ENCODE data around the gene CNOT11.
"Not testable (repeated sequence)": the region's sequence is repeated elsewhere in the genome, so short reads cannot be mapped to it uniquely, and the experiment has no call there.

CNOT11 gene

DNA sequence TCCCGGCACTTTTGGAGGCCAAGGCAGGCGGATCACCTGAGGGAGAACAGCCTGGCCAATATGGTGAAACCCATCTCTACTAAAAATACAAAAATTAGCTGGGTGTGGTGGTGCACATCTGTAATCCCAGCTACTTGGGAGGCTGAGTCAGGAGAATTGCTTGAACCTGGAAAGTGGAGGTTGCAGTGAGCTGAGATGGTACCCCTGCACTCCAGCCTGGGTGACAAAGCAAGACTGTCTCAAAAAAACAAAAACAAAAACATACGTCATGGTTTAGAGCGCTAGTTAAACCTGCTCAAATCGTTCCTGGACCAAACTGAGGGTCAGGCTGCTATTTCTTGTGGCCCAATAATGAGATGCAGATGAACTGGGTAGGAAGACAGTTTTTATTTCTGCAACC lies 7.2 kb upstream of the CNOT11 start:
- DNase-seq (ENCODE audit: low read depth in 2 of 2) = not testable (repeated sequence)

DNA sequence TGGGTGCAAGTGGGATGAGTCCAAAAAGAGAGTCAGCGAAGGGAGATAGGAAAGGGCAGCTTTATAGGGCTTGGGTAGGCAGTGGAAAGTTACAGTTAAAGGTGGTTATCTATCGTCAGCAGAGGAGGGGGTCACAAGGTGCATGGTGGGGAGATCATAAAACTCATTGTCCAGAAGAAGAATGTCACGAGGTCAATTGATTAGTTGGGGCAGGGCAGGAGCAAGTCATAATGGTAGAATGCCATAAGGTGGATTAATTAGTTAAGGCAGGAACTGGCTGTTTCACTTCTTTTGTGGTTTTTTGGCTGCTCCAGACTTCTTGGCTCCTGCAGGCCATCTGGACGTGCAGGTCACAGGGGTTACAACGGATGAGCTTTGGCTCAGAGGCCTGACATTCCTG lies 3.9 kb upstream of the CNOT11 start:
- DNase-seq (ENCODE audit: low read depth in 2 of 2) = not testable (repeated sequence)

GRCh38 chr2:101249826-101250225 lies 2.9 kb upstream of the CNOT11 start:
- DNase-seq (ENCODE audit: low read depth in 2 of 2) = no peak

DNA sequence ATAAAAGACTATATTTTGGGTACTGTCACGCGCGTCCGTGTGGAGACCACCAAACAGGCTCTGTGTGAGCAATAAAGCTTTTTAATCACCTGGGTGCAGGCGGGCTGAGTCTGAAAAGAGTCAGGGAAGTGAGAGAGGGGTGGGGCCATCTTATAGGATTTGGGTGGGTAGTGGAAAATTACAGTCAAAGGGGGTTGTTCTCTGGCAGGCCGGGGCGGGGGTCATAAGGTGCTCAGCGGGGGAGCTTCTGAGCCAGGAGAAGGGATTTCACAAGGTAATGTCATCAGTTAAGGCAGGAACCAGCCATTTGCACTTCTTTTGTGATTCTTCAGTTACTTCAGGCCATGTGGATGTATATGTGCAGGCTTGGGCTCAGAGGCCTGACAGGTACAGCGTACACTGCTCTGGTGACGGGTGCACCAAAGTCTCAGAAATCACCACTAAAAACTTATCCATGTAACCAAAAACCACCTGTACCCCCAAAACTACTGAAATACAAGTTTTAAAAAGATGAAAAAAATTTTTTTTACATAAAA lies 1.4 kb upstream of the CNOT11 start:
- DNase-seq (ENCODE audit: low read depth in 2 of 2) = not testable (repeated sequence)

- DNase-seq (ENCODE audit: low read depth in 2 of 2) = no peak
Observed at GRCh38 chr2:101251844-101252407, 760 bp upstream of the CNOT11 start.

DNA sequence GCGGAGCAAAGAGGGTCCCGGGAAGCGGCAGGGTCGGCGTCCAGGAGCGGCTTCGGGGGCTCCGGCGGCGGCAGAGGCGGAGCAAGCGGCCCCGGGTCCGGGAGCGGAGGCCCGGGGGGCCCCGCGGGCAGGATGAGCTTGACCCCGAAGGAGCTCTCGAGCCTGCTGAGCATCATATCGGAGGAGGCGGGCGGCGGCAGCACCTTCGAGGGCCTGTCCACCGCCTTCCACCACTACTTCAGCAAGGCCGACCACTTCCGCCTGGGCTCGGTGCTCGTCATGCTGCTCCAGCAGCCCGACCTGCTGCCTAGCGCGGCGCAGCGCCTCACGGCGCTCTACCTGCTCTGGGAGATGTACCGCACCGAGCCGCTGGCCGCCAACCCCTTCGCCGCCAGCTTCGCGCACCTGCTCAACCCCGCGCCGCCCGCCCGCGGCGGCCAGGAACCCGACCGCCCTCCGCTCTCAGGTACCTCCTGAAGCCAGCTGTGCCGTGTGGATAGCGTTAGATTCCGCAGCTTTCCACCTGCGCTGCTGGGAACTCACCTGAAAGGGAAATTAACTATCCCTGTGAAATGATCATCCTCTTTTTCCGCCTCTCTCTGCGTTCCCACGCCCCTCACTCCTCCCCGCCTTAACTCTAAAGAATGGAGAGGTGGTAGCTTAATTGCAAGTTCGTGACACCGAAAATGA lies 472 bp downstream of the CNOT11 start:
- no peak for DNase-seq (ENCODE audit: low read depth in 2 of 2)

GRCh38 chr2:101253703-101254450 lies 1.2 kb downstream of the CNOT11 start:
- no peak for DNase-seq (ENCODE audit: low read depth in 2 of 2)

DNA sequence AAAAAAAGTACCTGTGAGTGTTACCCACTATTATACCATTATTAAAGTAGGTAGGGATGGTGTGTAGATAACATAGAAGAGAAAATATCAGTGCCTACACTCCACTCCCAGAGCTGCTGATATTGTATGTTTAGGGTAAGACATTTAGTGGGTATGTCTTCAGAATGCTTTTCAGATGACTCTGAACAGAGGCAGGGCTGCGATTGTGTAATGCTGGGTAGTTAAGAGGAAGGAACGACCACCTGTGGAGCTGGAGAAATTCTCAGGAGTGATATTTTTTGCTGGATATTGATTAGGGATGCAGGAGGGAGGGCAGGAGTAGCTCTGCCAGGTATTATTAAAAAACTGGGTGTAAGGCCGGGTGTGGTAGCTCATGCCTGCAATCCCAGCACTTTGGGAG lies 2.8 kb downstream of the CNOT11 start:
- DNase-seq (ENCODE audit: low read depth in 2 of 2) = no peak

- DNase-seq (ENCODE audit: low read depth in 2 of 2) = no peak
Observed at GRCh38 chr2:101256316-101256715, 3.6 kb downstream of the CNOT11 start.

DNA sequence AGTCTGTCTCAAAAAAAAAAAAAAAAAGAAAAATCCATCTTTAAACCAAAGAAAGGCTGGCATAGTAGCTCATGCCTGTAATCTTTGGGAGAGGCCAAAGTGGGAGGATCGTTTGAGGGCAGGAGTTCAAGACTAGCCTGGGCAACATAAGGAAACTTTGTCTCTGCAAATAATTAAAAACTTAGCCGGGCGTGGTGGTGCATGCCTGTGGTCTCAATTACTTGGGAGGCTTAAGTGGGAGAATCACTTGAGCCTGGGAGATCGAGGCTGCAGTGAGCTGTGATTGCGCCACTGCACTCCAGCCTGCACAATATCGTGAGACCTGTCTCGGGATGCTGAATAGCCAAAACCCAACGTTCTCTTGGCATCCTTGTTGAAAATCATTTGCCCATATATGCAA lies 6.1 kb downstream of the CNOT11 start:
- no peak for DNase-seq (ENCODE audit: low read depth in 2 of 2)

DNA sequence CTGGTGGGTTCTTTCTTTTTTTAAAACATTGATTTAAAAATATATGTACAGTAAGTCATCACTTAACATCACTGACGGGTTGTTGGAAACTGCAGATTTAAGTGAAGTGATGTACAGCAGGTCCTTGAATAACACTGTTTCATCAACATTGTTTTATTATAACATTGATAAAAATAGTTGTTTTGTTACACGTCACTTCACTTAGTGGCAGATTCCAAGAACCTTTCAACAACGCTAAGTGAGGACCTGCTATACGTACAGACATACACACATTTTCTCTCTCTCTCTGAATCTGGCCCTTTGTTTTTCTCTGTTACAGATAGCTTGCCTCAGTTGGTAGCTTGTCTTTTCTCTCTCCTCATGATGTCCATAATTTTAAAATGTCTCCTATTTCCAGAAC lies 9.5 kb downstream of the CNOT11 start:
- DNase-seq (ENCODE audit: low read depth in 2 of 2) = no peak

DNA sequence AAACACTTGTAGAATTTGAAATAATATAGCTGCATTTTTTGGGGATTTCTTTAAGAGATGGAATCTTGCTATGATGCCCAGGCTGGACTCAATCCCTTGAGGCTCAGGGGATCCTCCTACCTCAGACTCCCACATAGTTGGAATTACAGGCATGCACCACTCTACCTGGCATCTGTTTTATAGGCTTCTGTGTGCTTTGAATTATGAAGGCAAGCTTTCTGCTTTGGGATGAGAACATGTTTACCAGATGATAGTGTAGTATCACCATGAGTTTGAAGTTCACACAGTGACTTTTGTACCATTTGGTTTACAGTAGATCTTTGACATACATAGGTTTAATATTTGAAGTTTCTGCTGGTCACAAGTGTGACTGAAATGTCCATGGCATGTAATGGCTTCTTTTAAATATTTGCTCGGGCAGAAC lies 10.7 kb downstream of the CNOT11 start:
- DNase-seq (ENCODE audit: low read depth in 2 of 2) = no peak

- DNase-seq (ENCODE audit: low read depth in 2 of 2) = no peak
Observed at GRCh38 chr2:101264360-101264939, 11.8 kb downstream of the CNOT11 start.

DNA sequence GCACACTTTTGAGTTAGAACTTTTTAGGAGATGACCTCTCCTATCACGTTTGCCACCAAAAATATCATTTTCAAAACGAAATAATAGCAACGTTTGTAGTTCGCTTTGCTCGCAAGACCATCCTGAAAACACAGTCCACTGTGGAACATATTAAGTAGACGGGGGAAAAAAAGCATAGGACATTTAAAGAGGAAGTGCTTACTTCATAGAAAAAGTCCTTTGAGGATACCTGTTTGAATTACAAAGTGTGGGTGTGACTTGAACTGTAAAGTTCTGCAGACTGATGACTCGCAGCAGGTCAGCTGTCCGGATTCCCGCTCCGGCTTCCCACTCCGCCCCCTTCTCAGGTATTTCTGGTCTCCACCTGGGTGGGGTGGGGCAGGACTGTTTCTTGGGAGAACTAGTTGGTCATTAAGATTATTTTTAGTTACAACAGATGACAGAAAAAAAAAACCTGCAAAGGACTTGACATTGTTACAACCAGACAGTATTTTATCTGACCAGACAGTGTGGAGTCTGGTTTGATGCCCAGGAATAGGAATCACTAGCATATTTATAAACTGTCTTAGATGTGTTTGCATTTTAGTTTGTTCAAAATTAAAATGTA lies 13.3 kb downstream of the CNOT11 start:
- DNase-seq (ENCODE audit: low read depth in 2 of 2) = no peak

GRCh38 chr2:101267671-101268656 lies 15.3 kb downstream of the CNOT11 start:
- no peak for DNase-seq (ENCODE audit: low read depth in 2 of 2)

- DNase-seq (ENCODE audit: low read depth in 2 of 2) = no peak
Observed at GRCh38 chr2:101270700-101271259, 18.1 kb downstream of the CNOT11 start.

GRCh38 chr2:101272045-101272784 lies 19.5 kb downstream of the CNOT11 start:
- no peak for DNase-seq (ENCODE audit: low read depth in 2 of 2)

- no peak for DNase-seq (ENCODE audit: low read depth in 2 of 2)
Observed at GRCh38 chr2:101273056-101273455, 20.4 kb downstream of the CNOT11 start.

- no peak for DNase-seq (ENCODE audit: low read depth in 2 of 2)
Observed at GRCh38 chr2:101274142-101274541, 21.5 kb downstream of the CNOT11 start.

GRCh38 chr2:101277111-101277510 lies 24.4 kb downstream of the CNOT11 start:
- DNase-seq (ENCODE audit: low read depth in 2 of 2) = no peak
